K562 (cell line): Measurements from ENCODE around the gene HAGHL. TPM values are rescaled to one million over a fixed set of nuclear protein-coding genes. Genes with fewer than 3 reads are reported as not detected.

Experiments used
- ARNT ChIP-seq, 2 experiments: fragments of 450-650 bp; IDR thresholded peaks; 2 replicates each; pipeline ENCODE4 v1.6.1; 2016; ENCODE audit warnings: mild to moderate bottlenecking in 1 of 2
- BCOR ChIP-seq: fragments of 450-650 bp; IDR thresholded peaks from 2 replicates; pipeline ENCODE4 v1.6.1; 2016
- GATAD2B ChIP-seq: fragments of 450-650 bp; IDR thresholded peaks from 2 replicates; pipeline ENCODE4 v1.6.1; 2017; ENCODE audit warnings: mild to moderate bottlenecking, borderline replicate concordance
- HDAC1 ChIP-seq, 2 experiments: fragments of 450-650 bp; IDR thresholded peaks; 2 replicates each; pipeline ENCODE4 v1.6.1; 2016 to 2017; ENCODE audit warnings: inconsistent platforms in 1 of 2, mild to moderate bottlenecking in 1 of 2, moderate library complexity in 1 of 2
- NCOA4 ChIP-seq: fragments of 450-650 bp; IDR thresholded peaks from 2 replicates; pipeline ENCODE4 v1.6.1; 2018; ENCODE audit warnings: mild to moderate bottlenecking; ENCODE audit not compliant: partially characterized antibody
- NFRKB ChIP-seq: fragments of 450-650 bp; IDR thresholded peaks from 2 replicates; pipeline ENCODE4 v1.6.1; 2016; ENCODE audit warnings: low read depth
- NKRF ChIP-seq: fragments of 450-650 bp; IDR thresholded peaks from 2 replicates; pipeline ENCODE4 v1.6.1; 2016; ENCODE audit warnings: borderline replicate concordance
- TOE1 ChIP-seq, 2 experiments: fragments of 450-650 bp in 1 of 2; sonication (generic) in 1 of 2; formaldehyde crosslinking in 1 of 2; IDR thresholded peaks; 2 replicates each; pipeline versions ENCODE4 v1.7.1 to v1.8.0; 2016 to 2022; ENCODE audit warnings: borderline replicate concordance in 2 of 2, mild to moderate bottlenecking in 2 of 2, antibody characterized with exemption in 1 of 2, inconsistent platforms in 1 of 2, low read depth in 1 of 2, missing genetic modification reagents in 1 of 2, moderate library complexity in 1 of 2
- TRIM24 ChIP-seq, 2 experiments: fragments of 450-650 bp; IDR thresholded peaks; 2 replicates each; pipeline ENCODE4 v1.6.1; 2016
- TSC22D4 ChIP-seq: fragments of 450-650 bp; IDR thresholded peaks from 2 replicates; pipeline ENCODE4 v1.6.1; 2016; ENCODE audit warnings: missing genetic modification characterization, missing biosample characterization, control low read depth
- ZNF318 ChIP-seq, 2 experiments: fragments of 450-650 bp; IDR thresholded peaks; 2 replicates each; pipeline ENCODE4 v1.6.1; 2016; ENCODE audit warnings: mild to moderate bottlenecking in 2 of 2, borderline replicate concordance in 1 of 2, low read depth in 1 of 2, moderate library complexity in 1 of 2
- polyA plus RNA-seq, 8 experiments: library from polyadenylated mRNA; depleted of rRNA in 4 of 8; stranded (reverse) in 5 of 8; unstranded in 3 of 8; fragments of >200 nt; fragmentation: Nextera tagmentation in 2 of 8; fragmentation: Illumina TruSeq in 1 of 8; extraction: Ambion mirVana in 2 of 8; extraction: Trizol in 1 of 8; gene quantifications; 2 replicates each; pipeline versions ENCODE4 v1.2.1 to v1.2.3, GENCODE V29; 2011 to 2014; ENCODE audit warnings: inconsistent platforms in 1 of 8, missing spikeins in 1 of 8
- total RNA-seq, 7 experiments: library from RNA; depleted of rRNA in 6 of 7; stranded (reverse); fragments of >200 nt in 6 of 7; fragmentation: Illumina TruSeq in 2 of 7; extraction: Trizol in 2 of 7; gene quantifications; 2 replicates each; pipeline versions ENCODE4 v1.2.1 to v1.2.3, GENCODE V29; 2011 to 2021; ENCODE audit warnings: low replicate concordance in 1 of 7
- TF ChIP-seq, protein P1 (sequence below): fragments of 450-650 bp; formaldehyde crosslinking; IDR thresholded peaks from 2 replicates; pipeline ENCODE4 v1.4.0; 2022; ENCODE audit warnings: missing genetic modification characterization
- TF ChIP-seq, protein P2 (sequence below): fragments of 450-650 bp; IDR thresholded peaks from one replicate; pipeline ENCODE4 v1.6.1; 2018; ENCODE audit warnings: mild to moderate bottlenecking, moderate library complexity; ENCODE audit not compliant: partially characterized antibody

Gene HAGHL
- total and polyA plus RNA-seq, 9 of the 15 experiments (the other 6 are each of a cell fraction or from before 2014, with no cell fraction given), result 0.31 to 83.4 (median 20.7) TPM

DNA sequence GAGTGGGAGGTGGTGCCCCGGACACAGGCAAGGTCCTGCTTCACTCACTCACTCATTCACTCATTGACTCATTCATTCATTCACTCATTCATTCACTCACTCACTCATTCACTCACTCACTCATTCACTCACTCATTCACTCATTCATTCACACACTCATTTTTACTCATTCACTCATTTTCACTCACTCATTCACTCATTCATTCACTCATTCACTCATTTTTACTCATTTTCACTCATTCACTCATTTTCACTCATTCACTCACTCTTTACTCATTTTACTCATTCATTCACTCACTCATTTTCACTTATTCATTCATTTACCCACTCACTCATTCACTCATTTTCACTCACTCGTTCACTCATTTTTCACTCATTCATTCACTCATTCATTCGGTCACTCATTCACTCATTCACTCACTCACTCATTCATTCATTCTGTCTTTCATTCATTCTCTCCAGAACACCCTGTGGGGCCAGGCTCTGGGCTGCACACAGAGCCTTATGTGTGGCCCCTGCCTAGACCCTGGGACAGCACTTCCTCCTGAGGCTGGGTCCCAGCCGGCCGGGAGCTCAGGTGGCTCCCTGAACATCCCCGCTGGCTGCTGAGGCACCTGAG lies 52.1 kb downstream of the HAGHL start (continued):
- peak in 1 of 2 experiments; percentile 93; a peak in 2 of 4 replicates for TF ChIP-seq ZNF318 (IDR thresholded peaks at IDR 0.05; ENCODE audit: borderline replicate concordance in 1 of 2, low read depth in 1 of 2)
- TF ChIP-seq TRIM24 (IDR thresholded peaks at IDR 0.05), result peak in 1 of 2 experiments; percentile 35; a peak in 1 of 4 replicates
- peak; percentile 56 for TF ChIP-seq NCOA4
- TF ChIP-seq NFRKB, result peak; percentile 87
- TF ChIP-seq NKRF, result peak; percentile 64
- TF ChIP-seq ARNT (IDR thresholded peaks at IDR 0.05), result 0 out of 4 replicates have a peak, but pooled peaks of 1 of the 2 experiments have one; percentile 39
- peak in 1 of 2 experiments; percentile 58; a peak in 2 of 4 replicates for TF ChIP-seq HDAC1 (IDR thresholded peaks at IDR 0.05)
- no peak for TF ChIP-seq GATAD2B
- TF ChIP-seq TOE1 (IDR thresholded peaks at IDR 0.05; ENCODE audit: borderline replicate concordance), result no peak
- no peak for TF ChIP-seq TOE1 (CRISPR knock-in tag; IDR thresholded peaks at IDR 0.05; ENCODE audit: borderline replicate concordance, low read depth)
- TF ChIP-seq, protein P1, sequence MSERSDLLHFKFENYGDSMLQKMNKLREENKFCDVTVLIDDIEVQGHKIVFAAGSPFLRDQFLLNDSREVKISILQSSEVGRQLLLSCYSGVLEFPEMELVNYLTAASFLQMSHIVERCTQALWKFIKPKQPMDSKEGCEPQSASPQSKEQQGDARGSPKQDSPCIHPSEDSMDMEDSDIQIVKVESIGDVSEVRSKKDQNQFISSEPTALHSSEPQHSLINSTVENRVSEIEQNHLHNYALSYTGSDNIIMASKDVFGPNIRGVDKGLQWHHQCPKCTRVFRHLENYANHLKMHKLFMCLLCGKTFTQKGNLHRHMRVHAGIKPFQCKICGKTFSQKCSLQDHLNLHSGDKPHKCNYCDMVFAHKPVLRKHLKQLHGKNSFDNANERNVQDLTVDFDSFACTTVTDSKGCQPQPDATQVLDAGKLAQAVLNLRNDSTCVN (CRISPR knock-in tag), result 0 out of 2 replicates have a peak, but pooled peaks have one; percentile 14
- TF ChIP-seq, protein P2, sequence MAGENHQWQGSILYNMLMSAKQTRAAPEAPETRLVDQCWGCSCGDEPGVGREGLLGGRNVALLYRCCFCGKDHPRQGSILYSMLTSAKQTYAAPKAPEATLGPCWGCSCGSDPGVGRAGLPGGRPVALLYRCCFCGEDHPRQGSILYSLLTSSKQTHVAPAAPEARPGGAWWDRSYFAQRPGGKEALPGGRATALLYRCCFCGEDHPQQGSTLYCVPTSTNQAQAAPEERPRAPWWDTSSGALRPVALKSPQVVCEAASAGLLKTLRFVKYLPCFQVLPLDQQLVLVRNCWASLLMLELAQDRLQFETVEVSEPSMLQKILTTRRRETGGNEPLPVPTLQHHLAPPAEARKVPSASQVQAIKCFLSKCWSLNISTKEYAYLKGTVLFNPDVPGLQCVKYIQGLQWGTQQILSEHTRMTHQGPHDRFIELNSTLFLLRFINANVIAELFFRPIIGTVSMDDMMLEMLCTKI, result no peak
- peak; percentile 99 for TF ChIP-seq TSC22D4 (tag)
- peak; percentile 89 for TF ChIP-seq BCOR
